ENCODE results near the gene KDM1A.

- TF ChIP-seq POLR2A (IDR thresholded peaks at IDR 0.05) (no peak), POLR2AphosphoS5 (IDR thresholded peaks at IDR 0.05) (no peak)
Measured at GRCh38 chr1:23097316-23097715, 78.0 kb downstream of the KDM1A start.
